Neural cell (in vitro differentiated cells): ENCODE measurements around the gene PRKG1.

Experiments
- EZH2 ChIP-seq: fragments of 200-600, 300-800 bp; shearing (Covaris generic), sonication (generic); IDR thresholded peaks from 2 replicates; pipeline ENCODE4 v1.6.1; 2014; ENCODE audit warnings: antibody characterized with exemption, low read length, borderline replicate concordance, mild to moderate bottlenecking; ENCODE audit not compliant: insufficient read depth, poor library complexity, severe bottlenecking
- MXI1 ChIP-seq: fragments of 450-650 bp; conservative IDR thresholded peaks from 2 replicates; pipeline ENCODE4 v1.6.1; 2014; ENCODE audit warnings: antibody characterized with exemption, mild to moderate bottlenecking; ENCODE audit not compliant: poor library complexity, severe bottlenecking
- TF ChIP-seq, protein P1 (sequence below): IDR thresholded peaks from 2 replicates; pipeline ENCODE4 v1.6.1; 2012; ENCODE audit warnings: borderline replicate concordance
- TF ChIP-seq, protein P2 (sequence below): fragments of 450-650 bp; IDR thresholded peaks from 2 replicates; pipeline ENCODE4 v1.5.1; 2014; ENCODE audit warnings: antibody characterized with exemption, mild to moderate bottlenecking, moderate library complexity; ENCODE audit not compliant: poor library complexity, severe bottlenecking

DNA sequence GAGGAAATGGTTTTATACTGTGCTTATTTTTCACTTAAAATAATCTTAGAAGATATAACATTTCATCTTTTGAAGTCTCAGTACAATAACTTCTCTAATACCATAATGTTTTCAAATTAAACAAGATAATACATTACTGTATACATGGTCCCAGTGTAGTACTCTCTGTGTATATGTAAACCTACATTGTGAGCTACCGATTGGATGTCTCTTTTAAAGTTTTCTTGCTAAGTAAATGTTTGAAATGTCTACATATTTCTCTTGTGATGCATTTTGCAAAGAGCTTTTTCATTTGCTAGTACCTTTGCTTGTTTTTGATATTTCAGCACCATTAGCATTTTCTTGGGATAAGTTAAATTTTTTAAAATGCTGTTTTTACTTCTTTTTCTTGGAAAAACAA, 94.8 kb downstream of the PRKG1 start:
- TF ChIP-seq, protein P1, sequence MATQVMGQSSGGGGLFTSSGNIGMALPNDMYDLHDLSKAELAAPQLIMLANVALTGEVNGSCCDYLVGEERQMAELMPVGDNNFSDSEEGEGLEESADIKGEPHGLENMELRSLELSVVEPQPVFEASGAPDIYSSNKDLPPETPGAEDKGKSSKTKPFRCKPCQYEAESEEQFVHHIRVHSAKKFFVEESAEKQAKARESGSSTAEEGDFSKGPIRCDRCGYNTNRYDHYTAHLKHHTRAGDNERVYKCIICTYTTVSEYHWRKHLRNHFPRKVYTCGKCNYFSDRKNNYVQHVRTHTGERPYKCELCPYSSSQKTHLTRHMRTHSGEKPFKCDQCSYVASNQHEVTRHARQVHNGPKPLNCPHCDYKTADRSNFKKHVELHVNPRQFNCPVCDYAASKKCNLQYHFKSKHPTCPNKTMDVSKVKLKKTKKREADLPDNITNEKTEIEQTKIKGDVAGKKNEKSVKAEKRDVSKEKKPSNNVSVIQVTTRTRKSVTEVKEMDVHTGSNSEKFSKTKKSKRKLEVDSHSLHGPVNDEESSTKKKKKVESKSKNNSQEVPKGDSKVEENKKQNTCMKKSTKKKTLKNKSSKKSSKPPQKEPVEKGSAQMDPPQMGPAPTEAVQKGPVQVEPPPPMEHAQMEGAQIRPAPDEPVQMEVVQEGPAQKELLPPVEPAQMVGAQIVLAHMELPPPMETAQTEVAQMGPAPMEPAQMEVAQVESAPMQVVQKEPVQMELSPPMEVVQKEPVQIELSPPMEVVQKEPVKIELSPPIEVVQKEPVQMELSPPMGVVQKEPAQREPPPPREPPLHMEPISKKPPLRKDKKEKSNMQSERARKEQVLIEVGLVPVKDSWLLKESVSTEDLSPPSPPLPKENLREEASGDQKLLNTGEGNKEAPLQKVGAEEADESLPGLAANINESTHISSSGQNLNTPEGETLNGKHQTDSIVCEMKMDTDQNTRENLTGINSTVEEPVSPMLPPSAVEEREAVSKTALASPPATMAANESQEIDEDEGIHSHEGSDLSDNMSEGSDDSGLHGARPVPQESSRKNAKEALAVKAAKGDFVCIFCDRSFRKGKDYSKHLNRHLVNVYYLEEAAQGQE, result no peak
- no peak for TF ChIP-seq EZH2
- no peak for TF ChIP-seq MXI1
- TF ChIP-seq, protein P2, sequence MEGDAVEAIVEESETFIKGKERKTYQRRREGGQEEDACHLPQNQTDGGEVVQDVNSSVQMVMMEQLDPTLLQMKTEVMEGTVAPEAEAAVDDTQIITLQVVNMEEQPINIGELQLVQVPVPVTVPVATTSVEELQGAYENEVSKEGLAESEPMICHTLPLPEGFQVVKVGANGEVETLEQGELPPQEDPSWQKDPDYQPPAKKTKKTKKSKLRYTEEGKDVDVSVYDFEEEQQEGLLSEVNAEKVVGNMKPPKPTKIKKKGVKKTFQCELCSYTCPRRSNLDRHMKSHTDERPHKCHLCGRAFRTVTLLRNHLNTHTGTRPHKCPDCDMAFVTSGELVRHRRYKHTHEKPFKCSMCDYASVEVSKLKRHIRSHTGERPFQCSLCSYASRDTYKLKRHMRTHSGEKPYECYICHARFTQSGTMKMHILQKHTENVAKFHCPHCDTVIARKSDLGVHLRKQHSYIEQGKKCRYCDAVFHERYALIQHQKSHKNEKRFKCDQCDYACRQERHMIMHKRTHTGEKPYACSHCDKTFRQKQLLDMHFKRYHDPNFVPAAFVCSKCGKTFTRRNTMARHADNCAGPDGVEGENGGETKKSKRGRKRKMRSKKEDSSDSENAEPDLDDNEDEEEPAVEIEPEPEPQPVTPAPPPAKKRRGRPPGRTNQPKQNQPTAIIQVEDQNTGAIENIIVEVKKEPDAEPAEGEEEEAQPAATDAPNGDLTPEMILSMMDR, result no peak
